ENCODE data around the gene BABAM2.
"Not testable (repeated sequence)": the region's sequence is repeated elsewhere in the genome, so short reads cannot be mapped to it uniquely, and the experiment has no call there.

The BABAM2 gene

GRCh38 chr2:28322051-28322450 is 431.5 kb downstream of the BABAM2 start:
- no peak for DNase-seq

GRCh38 chr2:28322456-28322855 is 431.9 kb downstream of the BABAM2 start:
- DNase-seq = no peak

GRCh38 chr2:28322981-28323396 is 432.5 kb downstream of the BABAM2 start:
- DNase-seq = no peak

GRCh38 chr2:28325173-28325566 is 434.6 kb downstream of the BABAM2 start:
- DNase-seq = no peak

- DNase-seq = no peak
Measured at GRCh38 chr2:28325567-28326468, 435.3 kb downstream of the BABAM2 start.

GRCh38 chr2:28326469-28326805 is 435.9 kb downstream of the BABAM2 start:
- DNase-seq = no peak

- no peak for DNase-seq
Measured at GRCh38 chr2:28326881-28327505, 436.5 kb downstream of the BABAM2 start.

GRCh38 chr2:28327581-28327955 is 437.0 kb downstream of the BABAM2 start:
- no peak for DNase-seq

- no peak for DNase-seq
Measured at GRCh38 chr2:28327956-28328922, 437.7 kb downstream of the BABAM2 start.

- DNase-seq = no peak
Measured at GRCh38 chr2:28329184-28329583, 438.7 kb downstream of the BABAM2 start.

GRCh38 chr2:28330722-28331121 is 440.2 kb downstream of the BABAM2 start:
- not testable (repeated sequence) for DNase-seq

GRCh38 chr2:28331797-28332196 is 441.3 kb downstream of the BABAM2 start:
- not testable (repeated sequence) for DNase-seq

GRCh38 chr2:28332696-28333095 is 442.2 kb downstream of the BABAM2 start:
- no peak for DNase-seq

GRCh38 chr2:28333606-28334526 is 443.3 kb downstream of the BABAM2 start:
- DNase-seq = no peak

GRCh38 chr2:28334527-28334894 is 444.0 kb downstream of the BABAM2 start:
- no peak for DNase-seq

- not testable (repeated sequence) for DNase-seq
Measured at GRCh38 chr2:28335265-28335664, 444.7 kb downstream of the BABAM2 start.

- DNase-seq = no peak
Measured at GRCh38 chr2:28335666-28336065, 445.1 kb downstream of the BABAM2 start.

- DNase-seq = no peak
Measured at GRCh38 chr2:28336264-28336980, 445.9 kb downstream of the BABAM2 start.

GRCh38 chr2:28336982-28337627 is 446.6 kb downstream of the BABAM2 start:
- no peak for DNase-seq

- no peak for DNase-seq
Measured at GRCh38 chr2:28338046-28338817, 447.7 kb downstream of the BABAM2 start.
